NCI-H82 treated with DMSO at 0.1 percent for 48 hours (cell line): ENCODE measurements around the gene MORC1.
A peak's percentile ranks its signal among the peaks of the same experiment; 100 is the strongest.

ENCODE experiments used
- DNase-seq: peaks from one replicate; lab custom pipeline; 2025; ENCODE audit not compliant: unreplicated experiment; lab: John Stamatoyannopoulos, UW

MORC1 gene

GRCh38 chr3:108946292-108947285, 171.3 kb downstream of the MORC1 start:
- DNase-seq = no peak

- DNase-seq = no peak
Observed at GRCh38 chr3:108940568-108941263, 177.2 kb downstream of the MORC1 start.

- DNase-seq = no peak
Observed at GRCh38 chr3:108940166-108940565, 177.8 kb downstream of the MORC1 start.

- DNase-seq = no peak
Observed at GRCh38 chr3:108936924-108937689, 180.8 kb downstream of the MORC1 start.

- DNase-seq = no peak
Observed at GRCh38 chr3:108931035-108931434, 186.9 kb downstream of the MORC1 start.

- DNase-seq = no peak
Observed at GRCh38 chr3:108918866-108919265, 199.1 kb downstream of the MORC1 start.

GRCh38 chr3:108914774-108915641, 202.9 kb downstream of the MORC1 start:
- peak; percentile 68 for DNase-seq

- no peak for DNase-seq
Observed at GRCh38 chr3:108909799-108910198, 208.1 kb downstream of the MORC1 start.
